Neural progenitor cell (in vitro differentiated cells): ENCODE results near the gene MROH8. TPM values are rescaled to one million over a fixed set of nuclear protein-coding genes. Genes with fewer than 3 reads are reported as not detected.

Experiments
- DNase-seq: peaks from one replicate; pipeline ENCODE4 v3.0.0-alpha.2; 2016; ENCODE audit warnings: low spot score
- H2AFZ ChIP-seq: fragments of 200-600 bp; sonication (generic); replicated peaks from 2 replicates; pipeline ENCODE4 v1.6.1; 2016; ENCODE audit warnings: antibody characterized with exemption
- H3F3A ChIP-seq: fragments of 200-600 bp; sonication (generic); 2 replicates; pipeline ENCODE4 v1.6.1; 2016; ENCODE audit warnings: antibody characterized with exemption, low read depth
- H3K27ac ChIP-seq: fragments of 200-600 bp; sonication (generic); 2 replicates; pipeline ENCODE4 v1.5.1; 2016; ENCODE audit warnings: mild to moderate bottlenecking
- H3K27me3 ChIP-seq: fragments of 200-600 bp; sonication (generic); 2 replicates; pipeline ENCODE4 v1.6.1; 2016; ENCODE audit warnings: mild to moderate bottlenecking, moderate library complexity
- H3K36me3 ChIP-seq: fragments of 200-600 bp; sonication (generic); 2 replicates; pipeline ENCODE4 v1.5.1; 2016
- H3K4me1 ChIP-seq: fragments of 200-600 bp; sonication (generic); 2 replicates; pipeline ENCODE4 v1.6.1; 2016; ENCODE audit warnings: mixed run types
- H3K4me2 ChIP-seq: fragments of 200-600 bp; sonication (generic); 2 replicates; pipeline ENCODE4 v1.6.1; 2016
- H3K4me3 ChIP-seq: fragments of 200-600 bp; sonication (generic); 2 replicates; pipeline ENCODE4 v1.5.1; 2016
- H3K79me2 ChIP-seq: fragments of 200-600 bp; sonication (generic); 2 replicates; pipeline ENCODE4 v1.6.1; 2016; ENCODE audit warnings: low read depth
- H3K9ac ChIP-seq: fragments of 200-600 bp; sonication (generic); 2 replicates; pipeline ENCODE4 v1.6.1; 2016
- H3K9me3 ChIP-seq: fragments of 200-600 bp; sonication (generic); 2 replicates; pipeline ENCODE4 v1.5.1; 2016; ENCODE audit warnings: low read depth
- H4K20me1 ChIP-seq: fragments of 200-600 bp; sonication (generic); 2 replicates; pipeline ENCODE4 v1.6.1; 2016; ENCODE audit warnings: low read depth
- H3K27ac Mint-ChIP-seq: 3 replicates; pipeline ENCODE4 v1.8.0; 2021; ENCODE audit warnings: mixed read lengths
- H3K27me3 Mint-ChIP-seq: 2 replicates; pipeline ENCODE4 v1.8.0; 2022; ENCODE audit warnings: low read depth, mild to moderate bottlenecking, inconsistent platforms, moderate library complexity, mixed read lengths; ENCODE audit not compliant: insufficient read depth
- H3K36me3 Mint-ChIP-seq: 3 replicates; pipeline ENCODE4 v1.8.0; 2021; ENCODE audit warnings: mixed read lengths
- H3K4me1 Mint-ChIP-seq: 3 replicates; pipeline ENCODE4 v1.8.0; 2021; ENCODE audit warnings: mixed read lengths
- H3K4me3 Mint-ChIP-seq: 3 replicates; pipeline ENCODE4 v1.8.0; 2021; ENCODE audit warnings: mild to moderate bottlenecking, moderate library complexity, mixed read lengths
- H3K9me3 Mint-ChIP-seq: 3 replicates; pipeline ENCODE4 v1.8.0; 2020; ENCODE audit warnings: mixed read lengths
- CTCF ChIP-seq: fragments of 200-600 bp; sonication (generic); IDR thresholded peaks from 2 replicates; pipeline ENCODE4 v1.5.1; 2017; ENCODE audit warnings: antibody characterized with exemption, mild to moderate bottlenecking
- EZH2 ChIP-seq: fragments of 200-600 bp; sonication (generic); IDR thresholded peaks from 2 replicates; pipeline ENCODE4 v1.6.1; 2017; ENCODE audit warnings: antibody characterized with exemption, mild to moderate bottlenecking, moderate library complexity
- EZH2phosphoT487 ChIP-seq: fragments of 200-600 bp; sonication (generic); IDR thresholded peaks from 2 replicates; pipeline ENCODE4 v1.6.1; 2017; ENCODE audit warnings: antibody characterized with exemption
- total RNA-seq: library from RNA; depleted of rRNA; stranded (reverse); fragments of >200 nt; gene quantifications from 2 replicates; pipeline ENCODE4 v1.2.3, GENCODE V29; 2015; ENCODE audit warnings: low replicate concordance

MROH8 gene
- total RNA-seq, 1 donor from 2014 or later: 3.5 TPM

GRCh38 chr20:37193226-37193625 lies 13.9 kb upstream of the MROH8 start:
- Histone ChIP-seq H3K9ac (no peak overlapping the region), H3K27me3 (no peaks in the 10 kb centered on the region), H3K27ac (peak overlapping the region; percentile 65), H3K9me3 (no peaks in the 10 kb centered on the region), H3K4me3 (no peak overlapping the region), H2AFZ (no peak overlapping the region), H3F3A (peaks cover 46% of the 10 kb centered on the region), H3K36me3 (no peaks in the 10 kb centered on the region), H3K79me2 (peaks cover 100% of the 10 kb centered on the region), H4K20me1 (peaks cover 31% of the 10 kb centered on the region), H3K4me2 (no peak overlapping the region), H3K4me1 (peaks cover 31% of the 10 kb centered on the region)
- peaks cover 17% of the 10 kb centered on the region for H3K36me3 Mint-ChIP-seq
- peak overlapping the region; percentile 11 for H3K27ac Mint-ChIP-seq
- peaks cover 37% of the 10 kb centered on the region for H3K4me1 Mint-ChIP-seq
- TF ChIP-seq EZH2phosphoT487 (no peak), CTCF (no peak), EZH2 (no peak)
- H3K27me3 Mint-ChIP-seq: peaks cover 3% of the 10 kb centered on the region
- no peaks in the 10 kb centered on the region for H3K9me3 Mint-ChIP-seq
- H3K4me3 Mint-ChIP-seq: no peak overlapping the region
- DNase-seq: no peak

- peaks cover 36% of the 10 kb centered on the region for H3K4me1 Mint-ChIP-seq
- H3K4me2 ChIP-seq: no peak overlapping the region
- no peaks in the 10 kb centered on the region for H3K27me3 ChIP-seq
- peaks cover 31% of the 10 kb centered on the region for H3K4me1 ChIP-seq
- H3K9ac ChIP-seq: no peak overlapping the region
- no peak overlapping the region for H3K4me3 ChIP-seq
- no peaks in the 10 kb centered on the region for H3K36me3 ChIP-seq
- peak; percentile 80 for DNase-seq
- H3K36me3 Mint-ChIP-seq: peaks cover 20% of the 10 kb centered on the region
- peak; percentile 82 for TF ChIP-seq CTCF
- no peak for TF ChIP-seq EZH2phosphoT487
- H3F3A ChIP-seq: peaks cover 46% of the 10 kb centered on the region
- H3K79me2 ChIP-seq: peaks cover 100% of the 10 kb centered on the region
- H3K27ac ChIP-seq: no peak overlapping the region
- no peaks in the 10 kb centered on the region for H3K9me3 ChIP-seq
- H3K27me3 Mint-ChIP-seq: peaks cover 3% of the 10 kb centered on the region
- H3K9me3 Mint-ChIP-seq: no peaks in the 10 kb centered on the region
- H2AFZ ChIP-seq: no peak overlapping the region
- peaks cover 31% of the 10 kb centered on the region for H4K20me1 ChIP-seq
- H3K4me3 Mint-ChIP-seq: no peak overlapping the region
- no peak overlapping the region for H3K27ac Mint-ChIP-seq
Measured at GRCh38 chr20:37192137-37192854, 12.9 kb upstream of the MROH8 start.

- Histone ChIP-seq H2AFZ (no peak overlapping the region), H3K27me3 (no peaks in the 10 kb centered on the region), H3K4me3 (no peak overlapping the region), H3K4me1 (peaks cover 28% of the 10 kb centered on the region), H3K9me3 (no peaks in the 10 kb centered on the region), H3F3A (peaks cover 43% of the 10 kb centered on the region), H3K9ac (no peak overlapping the region), H3K4me2 (no peak overlapping the region), H3K27ac (peak overlapping the region; percentile 29), H4K20me1 (peaks cover 34% of the 10 kb centered on the region), H3K79me2 (peaks cover 97% of the 10 kb centered on the region), H3K36me3 (peaks cover 3% of the 10 kb centered on the region)
- TF ChIP-seq CTCF (no peak), EZH2 (no peak), EZH2phosphoT487 (no peak)
- no peak overlapping the region for H3K4me3 Mint-ChIP-seq
- H3K27me3 Mint-ChIP-seq: peaks cover 3% of the 10 kb centered on the region
- H3K27ac Mint-ChIP-seq: no peak overlapping the region
- H3K4me1 Mint-ChIP-seq: peaks cover 24% of the 10 kb centered on the region
- no peak for DNase-seq
- H3K36me3 Mint-ChIP-seq: peaks cover 15% of the 10 kb centered on the region
- H3K9me3 Mint-ChIP-seq: no peaks in the 10 kb centered on the region
Measured at GRCh38 chr20:37190354-37191112, 11.2 kb upstream of the MROH8 start.
